HEK293 (cell line): ENCODE data around the gene HIPK4.
A peak's percentile ranks its signal among the peaks of the same experiment; 100 is the strongest.

Experiments
- BCL11A ChIP-seq: fragments of 450-650 bp; formaldehyde crosslinking; IDR thresholded peaks from 2 replicates; pipeline ENCODE4 v1.5.1; 2016; ENCODE audit warnings: low read depth, missing biosample characterization, missing genetic modification characterization
- CTCF ChIP-seq: fragments of 450-650 bp; formaldehyde crosslinking; IDR thresholded peaks from 2 replicates; pipeline ENCODE4 v1.5.1; 2016; ENCODE audit warnings: missing biosample characterization, missing genetic modification characterization
- INSM2 ChIP-seq: fragments of 450-650 bp; formaldehyde crosslinking; IDR thresholded peaks from 2 replicates; pipeline ENCODE4 v1.5.1; 2016; ENCODE audit warnings: missing biosample characterization, missing genetic modification characterization
- KLF10 ChIP-seq: fragments of 450-650 bp; IDR thresholded peaks from 2 replicates; pipeline ENCODE4 v1.5.1; 2018; ENCODE audit warnings: missing biosample characterization, mild to moderate bottlenecking, missing genetic modification characterization
- KLF7 ChIP-seq: fragments of 450-650 bp; formaldehyde crosslinking; IDR thresholded peaks from 2 replicates; pipeline ENCODE4 v1.5.1; 2016; ENCODE audit warnings: missing biosample characterization, missing genetic modification characterization, borderline replicate concordance
- OSR2 ChIP-seq: fragments of 450-650 bp; formaldehyde crosslinking; IDR thresholded peaks from 2 replicates; pipeline ENCODE4 v1.5.1; 2016; ENCODE audit warnings: missing biosample characterization, missing genetic modification characterization
- TSHZ1 ChIP-seq: fragments of 450-650 bp; formaldehyde crosslinking; IDR thresholded peaks from 2 replicates; pipeline ENCODE4 v1.5.1; 2016; ENCODE audit warnings: missing biosample characterization, missing genetic modification characterization, borderline replicate concordance
- YY1 ChIP-seq: fragments of 450-650 bp; formaldehyde crosslinking; IDR thresholded peaks from 2 replicates; pipeline ENCODE4 v1.5.1; 2018; ENCODE audit warnings: missing biosample characterization, missing genetic modification characterization
- ZBTB10 ChIP-seq: fragments of 450-650 bp; formaldehyde crosslinking; IDR thresholded peaks from 2 replicates; pipeline ENCODE4 v1.5.1; 2016; ENCODE audit warnings: missing biosample characterization, missing genetic modification characterization
- ZBTB6 ChIP-seq: fragments of 450-650 bp; formaldehyde crosslinking; IDR thresholded peaks from 2 replicates; pipeline ENCODE4 v1.5.1; 2017; ENCODE audit warnings: missing biosample characterization, missing genetic modification characterization
- ZIC2 ChIP-seq: fragments of 450-650 bp; formaldehyde crosslinking; IDR thresholded peaks from 2 replicates; pipeline ENCODE4 v1.5.1; 2016; ENCODE audit warnings: missing biosample characterization, missing genetic modification characterization
- ZNF175 ChIP-seq: fragments of 450-650 bp; formaldehyde crosslinking; IDR thresholded peaks from 2 replicates; pipeline ENCODE4 v1.5.1; 2016; ENCODE audit warnings: missing biosample characterization, missing genetic modification characterization
- ZNF202 ChIP-seq: fragments of 450-650 bp; formaldehyde crosslinking; IDR thresholded peaks from 2 replicates; pipeline ENCODE4 v1.5.1; 2016; ENCODE audit warnings: missing biosample characterization, missing genetic modification characterization, borderline replicate concordance
- ZNF311 ChIP-seq: fragments of 450-650 bp; formaldehyde crosslinking; IDR thresholded peaks from 2 replicates; pipeline ENCODE4 v1.5.1; 2017; ENCODE audit warnings: missing biosample characterization, missing genetic modification characterization, borderline replicate concordance
- ZNF433 ChIP-seq: fragments of 450-650 bp; formaldehyde crosslinking; IDR thresholded peaks from 2 replicates; pipeline ENCODE4 v1.5.1; 2016; ENCODE audit warnings: missing biosample characterization, missing genetic modification characterization, low read depth
- ZNF501 ChIP-seq: fragments of 450-650 bp; formaldehyde crosslinking; IDR thresholded peaks from 2 replicates; pipeline ENCODE4 v1.5.1; 2016; ENCODE audit warnings: missing biosample characterization, missing genetic modification characterization
- ZNF513 ChIP-seq: fragments of 450-650 bp; IDR thresholded peaks from 2 replicates; pipeline ENCODE4 v1.5.1; 2018; ENCODE audit warnings: missing biosample characterization, missing genetic modification characterization
- ZNF518A ChIP-seq: fragments of 450-650 bp; formaldehyde crosslinking; conservative IDR thresholded peaks from 2 replicates; pipeline ENCODE4 v1.5.1; 2016; ENCODE audit warnings: low read depth, missing biosample characterization, missing genetic modification characterization
- ZNF549 ChIP-seq: fragments of 450-650 bp; IDR thresholded peaks from 2 replicates; pipeline ENCODE4 v1.5.1; 2018; ENCODE audit warnings: missing biosample characterization, missing genetic modification characterization, mild to moderate bottlenecking, inconsistent platforms, moderate library complexity
- ZNF747 ChIP-seq: fragments of 450-650 bp; formaldehyde crosslinking; IDR thresholded peaks from 2 replicates; pipeline ENCODE4 v1.5.1; 2016; ENCODE audit warnings: missing biosample characterization, missing genetic modification characterization

Gene HIPK4

GRCh38 chr19:40425450-40426287, 35.7 kb upstream of the HIPK4 start, which contains the start of gene SERTAD1 (continued):
- TF ChIP-seq ZNF175 (tag by site-specific recombination) (no peak), YY1 (0 out of 2 replicates have a peak, but pooled peaks have one; percentile 54), ZNF513 (0 out of 2 replicates have a peak, but pooled peaks have one; percentile 51), INSM2 (tag by site-specific recombination) (peak; percentile 64), ZIC2 (tag by site-specific recombination) (peak; percentile 92), BCL11A (tag by site-specific recombination) (peak; percentile 77), ZBTB10 (tag by site-specific recombination) (no peak; the same call in 1 of the 2 replicates), KLF7 (tag by site-specific recombination) (no peak), ZNF202 (tag by site-specific recombination) (no peak), TSHZ1 (tag by site-specific recombination) (peak; percentile 44; the same call in 1 of the 2 replicates), ZNF433 (no peak), KLF10 (tag by site-specific recombination) (peak; percentile 89), ZNF549 (tag by site-specific recombination) (no peak), ZNF518A (tag by site-specific recombination) (no peak), ZNF311 (tag by site-specific recombination) (no peak), CTCF (tag by site-specific recombination) (peak; percentile 98), OSR2 (tag by site-specific recombination) (peak; percentile 67), ZBTB6 (tag by site-specific recombination) (0 out of 2 replicates have a peak, but pooled peaks have one; percentile 28), ZNF747 (tag by site-specific recombination) (no peak), ZNF501 (tag by site-specific recombination) (0 out of 2 replicates have a peak, but pooled peaks have one; percentile 12)
